ENCODE results near the gene COQ10A. TPM values are rescaled to one million over a fixed set of nuclear protein-coding genes. Genes with fewer than 3 reads are reported as not detected.

COQ10A gene
- 11.8 TPM for polyA plus RNA-seq (2013, experiment 1 of 2)
- 14.3 TPM for polyA plus RNA-seq (2013, experiment 2 of 2)

DNA sequence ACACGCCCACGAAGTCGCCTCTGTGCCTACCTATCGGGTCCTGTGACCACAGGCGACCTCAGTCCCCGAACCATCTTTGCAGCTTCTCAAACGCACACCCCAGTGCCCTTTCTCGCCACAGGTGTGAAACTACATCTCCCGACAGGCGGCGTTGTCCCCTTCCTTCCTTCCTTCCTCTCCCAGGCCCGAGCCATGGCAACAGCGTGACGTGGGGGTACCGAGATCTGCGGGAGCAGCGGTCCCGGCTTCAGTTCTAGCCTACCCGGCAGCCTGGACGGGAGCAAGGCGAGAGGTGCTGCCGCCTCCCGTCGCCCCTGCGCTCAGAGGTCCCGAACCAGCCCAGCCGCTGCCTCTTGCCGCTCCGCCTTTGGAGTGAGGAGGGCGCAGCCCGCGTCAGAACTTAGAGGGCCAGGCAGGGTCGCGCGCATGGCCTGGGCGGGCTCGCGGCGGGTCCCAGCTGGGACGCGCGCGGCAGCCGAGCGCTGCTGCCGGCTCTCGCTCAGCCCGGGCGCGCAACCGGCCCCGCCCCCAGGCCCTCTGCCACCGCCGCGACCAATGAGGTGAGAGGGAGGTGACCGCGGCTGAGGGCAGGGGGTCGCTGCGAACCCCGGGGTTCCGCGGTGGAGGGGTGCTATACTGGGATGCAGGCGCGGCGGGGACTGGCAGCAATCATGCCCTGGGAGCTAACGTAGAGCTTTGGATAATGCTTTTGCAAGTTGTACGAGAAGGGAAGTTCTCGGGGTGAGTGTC is at the start of gene COQ10A:
Gene COQ10A, plus strand, starts transcription at position 250 of the 750 bp plus-strand sequence. Its CDS starts 177 bp downstream, at position 427.
- H3K9ac ChIP-seq (ENCODE audit: low read depth, low read length): peak within 1 kb of the TSS; percentile 90
- no peaks in the 10 kb centered on the region for H3K27me3 ChIP-seq (ENCODE audit: insufficient read depth, low read length)
- H3K9me3 ChIP-seq (ENCODE audit: insufficient read depth, low read depth, low read length): no peaks in the 10 kb centered on the region
- peak within 1 kb of the TSS; percentile 84 for H3K4me3 ChIP-seq (ENCODE audit: low read length)
- peaks cover 4% of the 10 kb centered on the region for H3K4me1 ChIP-seq (ENCODE audit: insufficient read depth, low read length)
- peaks cover 26% of the 10 kb centered on the region for H3K36me3 ChIP-seq (ENCODE audit: insufficient read depth, low read length)
- under 1% methylated on average over 68 of the region's 68 CpGs for WGBS
- H3K27ac ChIP-seq (ENCODE audit: low read depth, low read length): peak within 1 kb of the TSS; percentile 92

DNA sequence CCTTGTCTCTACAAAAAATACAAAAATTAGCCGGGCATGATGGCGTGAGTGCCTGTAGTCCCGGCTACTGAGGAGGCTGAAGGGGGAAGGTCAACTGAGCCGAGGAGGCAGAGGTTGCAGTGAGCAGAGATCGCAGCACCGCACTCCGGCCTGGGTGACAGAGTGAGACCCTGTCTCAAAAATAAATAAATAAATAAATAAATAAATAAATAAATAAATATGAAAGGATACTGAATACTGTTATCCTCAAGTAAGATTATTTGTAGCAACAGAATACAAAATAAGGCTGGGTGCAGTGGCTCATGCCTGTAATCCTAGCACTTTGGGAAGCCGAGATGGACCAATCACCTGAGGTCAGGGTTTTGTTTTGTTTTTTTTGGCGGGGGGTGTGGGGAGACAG is 46.9 kb upstream of the COQ10A start:
- Histone ChIP-seq H3K4me1 (ENCODE audit: insufficient read depth, low read length) (peaks cover 13% of the 10 kb centered on the region), H3K4me3 (ENCODE audit: low read length) (no peak overlapping the region), H3K36me3 (ENCODE audit: insufficient read depth, low read length) (peaks cover 15% of the 10 kb centered on the region), H3K9ac (ENCODE audit: low read depth, low read length) (no peak overlapping the region), H3K27me3 (ENCODE audit: insufficient read depth, low read length) (no peaks in the 10 kb centered on the region), H3K27ac (ENCODE audit: low read depth, low read length) (no peak overlapping the region), H3K9me3 (ENCODE audit: insufficient read depth, low read depth, low read length) (no peaks in the 10 kb centered on the region)
- WGBS: 91% methylated on average over 6 of the region's 9 CpGs

DNA sequence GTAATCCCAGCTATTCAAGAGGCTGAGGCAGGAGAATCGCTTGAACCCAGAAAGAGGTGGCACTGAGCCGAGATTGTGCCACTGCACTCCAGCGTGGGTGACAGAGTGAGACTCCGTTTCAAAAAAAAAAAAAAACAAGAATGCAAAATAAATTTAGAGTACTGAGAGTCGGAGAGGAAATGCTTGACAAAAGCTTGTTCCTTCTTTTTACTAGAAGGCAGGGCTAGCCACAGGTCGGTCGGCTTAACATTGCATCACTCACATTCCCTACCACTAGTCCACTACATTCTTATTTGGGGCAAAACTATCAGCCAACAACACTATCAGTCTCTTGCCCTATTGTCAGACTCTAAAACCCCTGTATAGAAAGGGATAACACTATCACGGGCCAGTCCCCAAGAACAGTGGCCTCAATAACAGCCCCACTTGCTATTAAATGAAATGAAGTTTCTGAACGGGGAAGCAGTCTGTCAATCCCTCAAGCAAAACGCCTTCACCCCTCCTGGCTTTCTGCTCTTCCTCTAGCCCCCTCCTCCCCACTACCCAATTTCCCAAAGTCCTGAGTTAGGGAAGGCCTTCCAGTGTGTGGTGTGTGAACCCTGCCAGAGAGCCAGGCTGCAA is 46.0 kb upstream of the COQ10A start:
- peak overlapping the region; percentile 86 for H3K4me3 ChIP-seq (ENCODE audit: low read length)
- WGBS: 46% methylated on average over 9 of the region's 10 CpGs
- no peaks in the 10 kb centered on the region for H3K9me3 ChIP-seq (ENCODE audit: insufficient read depth, low read depth, low read length)
- peaks cover 9% of the 10 kb centered on the region for H3K36me3 ChIP-seq (ENCODE audit: insufficient read depth, low read length)
- H3K27ac ChIP-seq (ENCODE audit: low read depth, low read length): peak overlapping the region; percentile 99
- no peaks in the 10 kb centered on the region for H3K27me3 ChIP-seq (ENCODE audit: insufficient read depth, low read length)
- H3K9ac ChIP-seq (ENCODE audit: low read depth, low read length): peak overlapping the region; percentile 84
- H3K4me1 ChIP-seq (ENCODE audit: insufficient read depth, low read length): peaks cover 13% of the 10 kb centered on the region

DNA sequence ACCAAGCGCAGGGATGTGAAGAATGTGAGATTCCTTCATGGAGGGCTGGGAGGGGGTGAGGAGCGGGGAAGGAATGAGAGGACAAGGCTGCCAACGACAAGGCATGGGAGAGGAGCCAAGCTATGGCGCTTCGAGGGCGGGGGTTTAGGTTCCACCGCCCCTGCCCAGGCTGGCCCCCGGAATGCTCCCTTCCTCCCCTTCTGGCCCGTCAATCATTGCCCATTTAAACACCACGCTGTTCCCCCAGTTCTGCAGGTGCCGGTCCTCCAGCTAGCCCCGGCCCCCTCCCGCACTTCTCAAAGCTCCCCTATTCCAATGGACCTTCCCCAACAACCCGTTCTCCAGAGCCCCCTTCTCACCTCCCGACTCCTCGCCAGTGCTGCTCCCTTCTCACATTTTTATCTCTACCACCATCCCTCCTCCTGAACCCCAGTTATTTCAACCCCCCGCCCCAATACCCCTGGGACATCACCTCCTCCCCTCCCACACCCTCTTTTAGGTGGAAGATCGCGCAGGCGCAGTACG is 45.4 kb upstream of the COQ10A start:
- Histone ChIP-seq H3K27ac (ENCODE audit: low read depth, low read length) (peak overlapping the region; percentile 99), H3K36me3 (ENCODE audit: insufficient read depth, low read length) (peaks cover 7% of the 10 kb centered on the region), H3K4me3 (ENCODE audit: low read length) (peak overlapping the region; percentile 86), H3K9ac (ENCODE audit: low read depth, low read length) (peak overlapping the region; percentile 84), H3K27me3 (ENCODE audit: insufficient read depth, low read length) (no peaks in the 10 kb centered on the region), H3K9me3 (ENCODE audit: insufficient read depth, low read depth, low read length) (no peaks in the 10 kb centered on the region), H3K4me1 (ENCODE audit: insufficient read depth, low read length) (peaks cover 13% of the 10 kb centered on the region)
- 0% methylated on average over 21 of the region's 21 CpGs for WGBS

DNA sequence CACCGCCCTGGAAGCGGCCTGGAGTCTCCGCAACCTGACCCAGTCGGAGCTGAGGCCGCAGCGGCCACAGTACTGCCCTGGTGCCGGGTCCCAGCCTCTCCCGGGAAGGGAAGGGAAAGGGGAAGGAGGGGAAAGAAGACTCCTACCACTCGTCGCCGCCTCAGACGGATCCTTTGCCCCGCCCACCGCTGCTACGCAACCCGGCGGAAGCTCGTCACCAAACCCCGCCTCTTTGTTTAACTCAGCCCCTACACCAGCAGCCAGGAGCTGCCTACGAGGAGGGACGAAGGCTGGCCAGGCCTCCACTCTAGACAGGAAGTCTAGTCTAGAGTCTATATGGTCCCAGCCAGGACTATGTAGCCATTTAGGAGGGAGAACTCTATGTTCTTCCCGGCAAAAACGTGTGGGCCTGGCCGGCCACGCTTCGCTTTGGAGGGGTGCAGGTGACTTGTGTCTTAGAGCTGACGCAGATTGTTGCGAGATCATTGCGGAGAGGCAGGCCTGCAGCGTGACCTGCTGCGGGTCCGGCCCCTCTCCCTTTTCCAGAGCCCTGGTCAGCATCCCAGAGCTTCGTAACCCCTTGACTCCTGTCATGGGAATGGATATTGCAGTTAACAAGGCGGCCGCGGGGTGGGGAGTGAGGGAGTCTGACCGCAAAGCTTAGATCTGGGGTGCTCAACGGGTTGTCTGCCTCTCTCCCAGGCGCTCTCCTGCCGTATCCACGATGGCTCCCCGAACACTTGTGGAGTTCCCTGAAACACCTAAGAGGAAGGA is 44.8 kb upstream of the COQ10A start, which contains the start of gene RNF41:
Gene RNF41, minus strand, starts transcription at position 166 of the 774 bp plus-strand sequence. CDS start 7,875 bp downstream, outside the sequence.
- H3K36me3 ChIP-seq (ENCODE audit: insufficient read depth, low read length): 0 out of 2 replicates have a peak, but pooled peaks cover 2% of the 10 kb centered on the region
- H3K9me3 ChIP-seq (ENCODE audit: insufficient read depth, low read depth, low read length): no peaks in the 10 kb centered on the region
- H3K4me3 ChIP-seq (ENCODE audit: low read length): peak within 1 kb of the TSS; percentile 86
- H3K27ac ChIP-seq (ENCODE audit: low read depth, low read length): peak within 1 kb of the TSS; percentile 99
- WGBS: 16% methylated on average over 42 of the region's 42 CpGs
- peaks cover 13% of the 10 kb centered on the region for H3K4me1 ChIP-seq (ENCODE audit: insufficient read depth, low read length)
- H3K9ac ChIP-seq (ENCODE audit: low read depth, low read length): peak within 1 kb of the TSS; percentile 84
- H3K27me3 ChIP-seq (ENCODE audit: insufficient read depth, low read length): no peaks in the 10 kb centered on the region

DNA sequence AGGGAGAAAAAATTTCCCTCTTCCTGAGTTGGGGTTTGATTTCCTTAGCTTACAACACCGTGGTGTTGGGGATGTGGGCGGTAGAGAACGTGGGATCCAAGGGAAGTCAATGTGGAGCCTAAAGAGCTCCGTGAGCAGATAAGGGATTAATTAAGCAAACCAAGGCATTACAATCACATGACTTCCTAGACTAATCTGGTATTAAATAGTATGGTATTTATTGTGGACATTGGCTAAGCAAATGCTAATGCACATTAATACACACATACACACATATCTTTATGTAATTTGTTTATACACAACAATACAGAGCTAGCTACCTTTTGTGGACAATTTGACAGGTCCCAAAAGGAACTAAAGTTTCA is 44.2 kb upstream of the COQ10A start:
- Histone ChIP-seq H3K9ac (ENCODE audit: low read depth, low read length) (peak overlapping the region; percentile 84), H3K4me1 (ENCODE audit: insufficient read depth, low read length) (peaks cover 13% of the 10 kb centered on the region)
- WGBS: 67% methylated on average over 3 of the region's 4 CpGs

DNA sequence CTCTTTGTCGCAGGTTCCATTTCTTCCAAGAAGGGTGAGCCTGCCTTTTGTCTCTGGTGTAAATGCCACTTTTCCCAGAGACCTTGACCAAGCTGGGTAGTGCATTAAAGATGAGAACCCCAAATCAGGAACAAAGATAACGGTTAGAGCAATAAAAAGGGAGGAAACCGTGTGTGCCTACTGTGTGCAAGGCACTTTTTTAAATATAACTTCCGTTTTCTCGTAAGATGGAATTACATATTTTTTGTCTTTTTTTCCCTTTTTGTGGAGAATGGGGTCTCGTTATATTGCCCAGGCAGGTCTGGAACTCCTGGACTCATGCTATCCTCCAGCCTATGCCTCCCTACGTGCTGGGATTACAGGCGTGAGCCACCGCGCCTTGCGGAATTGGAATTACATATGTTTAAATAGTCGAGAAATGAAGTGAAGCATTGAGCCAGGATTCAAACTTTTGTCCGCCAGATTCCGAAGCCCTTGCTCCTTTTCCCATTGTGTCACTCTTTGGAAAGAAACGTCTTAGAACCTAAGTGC is 43.1 kb upstream of the COQ10A start:
- peak overlapping the region; percentile 57; the same call in 1 of the 2 replicates for H3K9ac ChIP-seq (ENCODE audit: low read depth, low read length)
- H3K9me3 ChIP-seq (ENCODE audit: insufficient read depth, low read depth, low read length): no peaks in the 10 kb centered on the region
- peak overlapping the region; percentile 76 for H3K27ac ChIP-seq (ENCODE audit: low read depth, low read length)
- H3K27me3 ChIP-seq (ENCODE audit: insufficient read depth, low read length): no peaks in the 10 kb centered on the region
- 67% methylated on average over 15 of the region's 15 CpGs for WGBS
- H3K4me1 ChIP-seq (ENCODE audit: insufficient read depth, low read length): peaks cover 13% of the 10 kb centered on the region
- H3K36me3 ChIP-seq (ENCODE audit: insufficient read depth, low read length): 0 out of 2 replicates have a peak, but pooled peaks cover 2% of the 10 kb centered on the region
- H3K4me3 ChIP-seq (ENCODE audit: low read length): peak overlapping the region; percentile 40

More for the DNA sequence above, 44.2 kb upstream of the COQ10A start:
- peak overlapping the region; percentile 99 for H3K27ac ChIP-seq (ENCODE audit: low read depth, low read length)
- H3K27me3 ChIP-seq (ENCODE audit: insufficient read depth, low read length): no peaks in the 10 kb centered on the region
- 0 out of 2 replicates have a peak, but pooled peaks cover 2% of the 10 kb centered on the region for H3K36me3 ChIP-seq (ENCODE audit: insufficient read depth, low read length)
- no peaks in the 10 kb centered on the region for H3K9me3 ChIP-seq (ENCODE audit: insufficient read depth, low read depth, low read length)
- peak overlapping the region; percentile 86 for H3K4me3 ChIP-seq (ENCODE audit: low read length)

DNA sequence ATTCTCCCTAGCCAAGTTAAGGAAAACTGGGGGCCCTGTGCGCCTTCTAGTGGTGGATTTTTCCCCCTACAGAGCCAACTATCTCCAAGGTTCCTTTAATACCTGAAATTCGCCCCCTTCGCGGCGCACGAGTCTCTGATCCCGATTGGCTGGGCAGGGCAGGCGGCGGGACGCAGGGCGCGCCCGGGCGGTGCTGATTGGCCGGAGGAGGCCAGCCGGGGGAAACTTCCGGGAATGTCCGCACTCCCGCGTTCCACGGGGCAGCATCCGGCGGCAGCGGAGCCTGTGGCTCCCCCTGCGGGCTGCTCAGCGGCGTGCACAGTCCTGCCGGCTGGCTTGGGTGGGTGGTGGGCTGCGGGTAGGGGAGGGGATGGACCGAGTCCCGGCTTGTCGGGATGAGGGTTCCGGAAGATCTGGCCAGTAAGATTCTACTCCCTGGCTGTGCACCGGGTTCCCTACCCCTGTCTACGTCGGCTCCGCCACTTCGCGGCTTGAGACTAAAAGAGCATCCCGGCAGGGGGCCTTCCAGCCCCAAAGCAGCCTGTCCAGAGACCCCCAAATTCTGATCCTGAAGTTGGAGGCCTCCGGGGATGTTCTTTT is 42.5 kb upstream of the COQ10A start, which contains the start of gene NABP2:
Gene NABP2, plus strand, starts transcription at position 241 of the 600 bp plus-strand sequence. CDS start 515 bp downstream, outside the sequence.
- 2% methylated on average over 41 of the region's 41 CpGs for WGBS
- no peaks in the 10 kb centered on the region for H3K9me3 ChIP-seq (ENCODE audit: insufficient read depth, low read depth, low read length)
- H3K27me3 ChIP-seq (ENCODE audit: insufficient read depth, low read length): no peaks in the 10 kb centered on the region
- H3K27ac ChIP-seq (ENCODE audit: low read depth, low read length): peak within 1 kb of the TSS; percentile 76
- peaks cover 13% of the 10 kb centered on the region for H3K4me1 ChIP-seq (ENCODE audit: insufficient read depth, low read length)
- H3K36me3 ChIP-seq (ENCODE audit: insufficient read depth, low read length): 0 out of 2 replicates have a peak, but pooled peaks cover 2% of the 10 kb centered on the region
- H3K9ac ChIP-seq (ENCODE audit: low read depth, low read length): peak within 1 kb of the TSS; percentile 68
- H3K4me3 ChIP-seq (ENCODE audit: low read length): peak within 1 kb of the TSS; percentile 75

DNA sequence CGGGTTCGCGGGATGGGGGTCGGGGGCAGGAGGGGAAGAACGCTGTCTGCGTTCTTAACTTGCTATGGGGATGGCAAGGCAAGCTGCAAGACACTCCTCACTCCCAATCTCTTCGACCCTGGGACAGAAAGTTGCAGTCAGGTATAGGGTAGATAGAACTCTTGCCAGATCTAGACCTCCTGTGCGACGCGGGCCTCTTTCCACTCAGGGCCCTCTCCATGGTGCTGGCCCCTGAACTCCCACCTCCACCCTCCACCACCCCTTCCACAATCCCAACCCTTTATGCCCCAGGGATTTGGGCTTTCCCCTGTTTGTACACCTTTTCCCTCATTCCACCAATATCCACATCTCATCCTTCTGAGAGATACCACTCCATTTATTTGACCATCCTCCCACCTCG is 41.8 kb upstream of the COQ10A start:
- Histone ChIP-seq H3K4me3 (ENCODE audit: low read length) (peak overlapping the region; percentile 75), H3K27me3 (ENCODE audit: insufficient read depth, low read length) (no peaks in the 10 kb centered on the region), H3K4me1 (ENCODE audit: insufficient read depth, low read length) (peaks cover 13% of the 10 kb centered on the region), H3K27ac (ENCODE audit: low read depth, low read length) (no peak overlapping the region), H3K9ac (ENCODE audit: low read depth, low read length) (no peak overlapping the region), H3K36me3 (ENCODE audit: insufficient read depth, low read length) (0 out of 2 replicates have a peak, but pooled peaks cover 2% of the 10 kb centered on the region), H3K9me3 (ENCODE audit: insufficient read depth, low read depth, low read length) (no peaks in the 10 kb centered on the region)
- WGBS: 85% methylated on average over 10 of the region's 11 CpGs

DNA sequence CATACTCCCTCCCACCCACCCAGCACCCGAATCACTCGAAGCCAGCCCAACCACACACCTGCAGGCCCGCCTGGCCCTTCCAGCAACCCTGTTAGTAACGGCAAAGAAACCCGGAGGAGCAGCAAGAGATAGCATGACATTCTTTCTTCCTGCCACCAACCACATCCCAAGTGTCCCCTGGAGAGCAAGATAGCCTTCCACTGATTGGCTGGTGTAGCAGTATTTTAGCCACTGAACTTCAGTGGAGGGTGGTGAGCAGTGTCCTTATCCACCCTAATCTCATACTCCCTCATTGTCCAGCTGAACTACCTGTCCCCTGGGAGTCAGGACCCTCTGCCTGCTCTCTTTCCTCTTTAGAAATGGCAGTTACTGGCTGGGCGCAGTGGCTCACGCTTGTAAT is 37.7 kb upstream of the COQ10A start:
- no peaks in the 10 kb centered on the region for H3K9me3 ChIP-seq (ENCODE audit: insufficient read depth, low read depth, low read length)
- no peak overlapping the region for H3K9ac ChIP-seq (ENCODE audit: low read depth, low read length)
- H3K27me3 ChIP-seq (ENCODE audit: insufficient read depth, low read length): no peaks in the 10 kb centered on the region
- H3K4me3 ChIP-seq (ENCODE audit: low read length): no peak overlapping the region
- WGBS: 90% methylated on average over 7 of the region's 7 CpGs
- no peak overlapping the region for H3K27ac ChIP-seq (ENCODE audit: low read depth, low read length)
- no peaks in the 10 kb centered on the region; the same call in 1 of the 2 replicates for H3K4me1 ChIP-seq (ENCODE audit: insufficient read depth, low read length)
- 0 out of 2 replicates have a peak, but pooled peaks cover 2% of the 10 kb centered on the region for H3K36me3 ChIP-seq (ENCODE audit: insufficient read depth, low read length)
